ENCODE measurements around the gene MDFIC.

- no peak for TF ChIP-seq POLR2AphosphoS5 (IDR thresholded peaks at IDR 0.05)
- no peak for TF ChIP-seq POLR2A (IDR thresholded peaks at IDR 0.05)
- TF ChIP-seq, protein P1, sequence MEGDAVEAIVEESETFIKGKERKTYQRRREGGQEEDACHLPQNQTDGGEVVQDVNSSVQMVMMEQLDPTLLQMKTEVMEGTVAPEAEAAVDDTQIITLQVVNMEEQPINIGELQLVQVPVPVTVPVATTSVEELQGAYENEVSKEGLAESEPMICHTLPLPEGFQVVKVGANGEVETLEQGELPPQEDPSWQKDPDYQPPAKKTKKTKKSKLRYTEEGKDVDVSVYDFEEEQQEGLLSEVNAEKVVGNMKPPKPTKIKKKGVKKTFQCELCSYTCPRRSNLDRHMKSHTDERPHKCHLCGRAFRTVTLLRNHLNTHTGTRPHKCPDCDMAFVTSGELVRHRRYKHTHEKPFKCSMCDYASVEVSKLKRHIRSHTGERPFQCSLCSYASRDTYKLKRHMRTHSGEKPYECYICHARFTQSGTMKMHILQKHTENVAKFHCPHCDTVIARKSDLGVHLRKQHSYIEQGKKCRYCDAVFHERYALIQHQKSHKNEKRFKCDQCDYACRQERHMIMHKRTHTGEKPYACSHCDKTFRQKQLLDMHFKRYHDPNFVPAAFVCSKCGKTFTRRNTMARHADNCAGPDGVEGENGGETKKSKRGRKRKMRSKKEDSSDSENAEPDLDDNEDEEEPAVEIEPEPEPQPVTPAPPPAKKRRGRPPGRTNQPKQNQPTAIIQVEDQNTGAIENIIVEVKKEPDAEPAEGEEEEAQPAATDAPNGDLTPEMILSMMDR (IDR thresholded peaks at IDR 0.05), result no peak
- TF ChIP-seq EP300 (IDR thresholded peaks at IDR 0.05), result no peak
Observed at GRCh38 chr7:115023219-115023618, 101.3 kb downstream of the MDFIC start.

Measured in upper lobe of left lung (tissue), 4 donors.